HCT116 (cell line): Measurements from ENCODE around the gene GNPDA1.

ENCODE experiments used
- ATF3 ChIP-seq: IDR thresholded peaks from 2 replicates; pipeline ENCODE4 v1.6.1; 2012
- CBX3 ChIP-seq: IDR thresholded peaks from 2 replicates; pipeline ENCODE4 v1.6.1; 2012; ENCODE audit warnings: low read depth
- CEBPB ChIP-seq: IDR thresholded peaks from 2 replicates; pipeline ENCODE4 v1.6.1; 2012; ENCODE audit warnings: low read depth
- CTCF ChIP-seq, 3 experiments: fragments of 200-600 bp in 1 of 3; sonication (generic) in 1 of 3; IDR thresholded peaks in 2 of 3; conservative IDR thresholded peaks in 1 of 3; 2 replicates each; pipeline ENCODE4 v1.5.1; 2012 to 2017; ENCODE audit warnings: low read depth in 2 of 3, low read length in 2 of 3, antibody characterized with exemption in 1 of 3, borderline replicate concordance in 1 of 3, control low read depth in 1 of 3, mild to moderate bottlenecking in 1 of 3, mixed read lengths in 1 of 3, mixed run types in 1 of 3, moderate library complexity in 1 of 3; ENCODE audit not compliant: insufficient read depth in 1 of 3
- EZH2 ChIP-seq: fragments of 200-600 bp; sonication (generic); IDR thresholded peaks from 2 replicates; pipeline ENCODE4 v1.6.1; 2017; ENCODE audit warnings: antibody characterized with exemption, mixed run types
- EZH2phosphoT487 ChIP-seq: fragments of 200-600 bp; IDR thresholded peaks from 2 replicates; pipeline ENCODE4 v1.6.1; 2018; ENCODE audit warnings: antibody characterized with exemption, borderline replicate concordance
- FOSL1 ChIP-seq: IDR thresholded peaks from 2 replicates; pipeline ENCODE4 v1.6.1; 2012; ENCODE audit warnings: low read depth
- JUND ChIP-seq: IDR thresholded peaks from 2 replicates; pipeline ENCODE4 v1.6.1; 2012
- POLR2A ChIP-seq: IDR thresholded peaks from 2 replicates; pipeline ENCODE4 v1.7.0; 2011; ENCODE audit warnings: borderline replicate concordance; ENCODE audit not compliant: insufficient read depth, insufficient read length; ENCODE audit errors: extremely low read depth
- POLR2AphosphoS5 ChIP-seq: IDR thresholded peaks from 2 replicates; pipeline ENCODE4 v1.6.1; 2011; ENCODE audit warnings: mild to moderate bottlenecking, low read depth, low read length, moderate library complexity
- RAD21 ChIP-seq: IDR thresholded peaks from 2 replicates; pipeline ENCODE4 v1.6.1; 2012; ENCODE audit warnings: low read depth, mild to moderate bottlenecking
- SIN3A ChIP-seq: IDR thresholded peaks from 2 replicates; pipeline ENCODE4 v1.6.1; 2012; ENCODE audit warnings: low read depth
- SP1 ChIP-seq: IDR thresholded peaks from 2 replicates; pipeline ENCODE4 v1.6.1; 2012; ENCODE audit warnings: low read depth
- TF ChIP-seq, protein P1 (sequence below): IDR thresholded peaks from 2 replicates; pipeline ENCODE4 v1.6.1; 2012

DNA sequence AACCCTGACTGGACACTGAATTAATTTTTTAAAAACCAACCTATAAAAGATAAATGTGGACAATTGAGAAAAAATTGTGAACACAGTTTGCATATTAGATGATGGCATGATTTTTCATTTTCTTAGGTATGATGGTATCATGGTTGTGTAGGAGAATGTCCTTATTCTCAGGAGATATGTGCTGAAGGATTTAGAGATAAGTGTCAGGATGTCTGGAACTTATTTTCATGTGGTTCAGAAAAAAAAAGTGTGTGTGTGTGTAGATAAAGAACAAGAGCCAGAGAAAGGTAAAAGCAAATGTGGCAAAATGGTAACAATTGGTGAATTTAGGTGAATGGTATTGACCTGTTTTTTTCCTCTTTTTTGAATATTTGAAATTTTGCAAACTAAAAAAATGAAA, 4.0 kb downstream of the GNPDA1 start:
- no peak for TF ChIP-seq CTCF (IDR thresholded peaks at IDR 0.05 in 2 of 3, conservative IDR thresholded peaks at IDR 0.05 in 1 of 3; ENCODE audit: borderline replicate concordance in 1 of 3, insufficient read depth in 1 of 3, low read depth in 2 of 3, low read length in 2 of 3)
- no peak for TF ChIP-seq FOSL1
- TF ChIP-seq POLR2AphosphoS5: no peak
- TF ChIP-seq RAD21: no peak
- TF ChIP-seq, protein P1, sequence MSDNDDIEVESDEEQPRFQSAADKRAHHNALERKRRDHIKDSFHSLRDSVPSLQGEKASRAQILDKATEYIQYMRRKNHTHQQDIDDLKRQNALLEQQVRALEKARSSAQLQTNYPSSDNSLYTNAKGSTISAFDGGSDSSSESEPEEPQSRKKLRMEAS: no peak
- no peak for TF ChIP-seq CEBPB
- no peak for TF ChIP-seq POLR2A
- no peak for TF ChIP-seq JUND
- no peak for TF ChIP-seq EZH2
- TF ChIP-seq CBX3: no peak
- no peak for TF ChIP-seq EZH2phosphoT487
- no peak for TF ChIP-seq SP1
- TF ChIP-seq SIN3A: no peak
- TF ChIP-seq ATF3: no peak
